Activated naive CD4-positive, alpha-beta T cell treated with anti-CD3 and anti-CD28 coated beads, Interleukin-2, amount 10 ng/mL, durations not matched to agents 7 days and 5 days (primary cell): ENCODE results near the gene NKD1.

Experiments used
- CTCF ChIA-PET: fragments of 350-600 bp; sonication (Branson Sonifier 250); formaldehyde crosslinking; loops from one replicate; lab custom pipeline; 2021; ENCODE audit warnings: antibody characterized with exemption; lab: Charles Lee
- DNase-seq: peaks from one replicate; pipeline ENCODE4 v3.0.0-alpha.2; 2020
- H3K27ac Mint-ChIP-seq: one replicate; pipeline ENCODE4 v1.8.0; 2021; ENCODE audit warnings: mild to moderate bottlenecking, moderate library complexity, mixed read lengths
- H3K27me3 Mint-ChIP-seq: one replicate; pipeline ENCODE4 v1.8.0; 2021; ENCODE audit warnings: mild to moderate bottlenecking, mixed read lengths
- H3K36me3 Mint-ChIP-seq: one replicate; pipeline ENCODE4 v1.8.0; 2021; ENCODE audit warnings: mixed read lengths
- H3K4me1 Mint-ChIP-seq: one replicate; pipeline ENCODE4 v1.8.0; 2021; ENCODE audit warnings: mixed read lengths
- H3K4me3 Mint-ChIP-seq: one replicate; pipeline ENCODE4 v1.8.0; 2021; ENCODE audit warnings: mild to moderate bottlenecking, moderate library complexity, mixed read lengths
- H3K9me3 Mint-ChIP-seq: one replicate; pipeline ENCODE4 v1.8.0; 2021; ENCODE audit warnings: mixed read lengths

NKD1 gene

DNA sequence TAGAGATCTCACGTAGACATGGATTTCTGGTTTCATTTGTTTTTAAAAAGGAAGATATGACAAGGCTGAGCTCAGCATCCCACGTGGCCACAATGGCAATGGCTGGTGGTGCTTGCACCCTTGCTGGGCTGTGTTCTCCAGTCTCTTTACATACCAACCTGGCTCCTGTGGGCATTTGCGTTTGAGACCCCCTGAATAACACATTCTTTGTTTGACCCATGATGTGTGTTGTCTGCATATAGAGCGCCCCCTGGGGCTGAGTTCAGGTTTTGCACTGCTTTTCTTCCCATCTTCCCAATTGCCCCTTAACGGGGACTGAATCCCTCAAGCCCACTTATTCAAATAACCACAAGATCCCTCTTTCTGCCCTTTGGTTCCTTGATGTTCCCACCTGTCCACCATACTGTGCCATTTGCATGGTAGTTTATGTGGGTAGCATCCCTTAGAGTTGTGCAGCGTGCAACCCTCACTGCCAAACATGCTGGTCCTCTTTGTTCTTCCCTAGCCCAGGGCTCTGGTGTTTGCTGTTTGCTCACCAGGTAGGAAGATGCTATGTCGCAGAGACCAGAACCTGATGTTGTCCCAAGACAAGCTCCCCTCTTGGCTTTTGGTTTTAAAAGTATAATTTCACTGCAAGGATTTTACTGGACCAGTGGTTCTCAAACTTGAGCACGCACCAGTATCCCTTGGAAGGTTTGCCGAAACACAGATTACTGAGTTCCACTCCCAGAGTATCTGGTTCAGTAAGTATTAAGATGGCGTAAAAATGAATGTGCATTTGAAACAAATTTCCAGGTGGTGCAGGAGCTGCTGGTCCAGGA, 38.5 kb upstream of the NKD1 start:
- DNase-seq, result peak; percentile 58
- H3K4me1 Mint-ChIP-seq, result no peaks in the 10 kb centered on the region
- CTCF ChIA-PET, result interaction anchor here (0.6 to 3.3 kb wide), 17 partner anchors 9 to 485 kb away, joined by 3 to 18 read pairs (median 5); partner anchors contain the start of gene CNEP1R1
- H3K36me3 Mint-ChIP-seq, result no peaks in the 10 kb centered on the region
- no peaks in the 10 kb centered on the region for H3K9me3 Mint-ChIP-seq
- H3K27ac Mint-ChIP-seq, result no peak overlapping the region
- H3K27me3 Mint-ChIP-seq, result peaks cover 6% of the 10 kb centered on the region
- no peak overlapping the region for H3K4me3 Mint-ChIP-seq

DNA sequence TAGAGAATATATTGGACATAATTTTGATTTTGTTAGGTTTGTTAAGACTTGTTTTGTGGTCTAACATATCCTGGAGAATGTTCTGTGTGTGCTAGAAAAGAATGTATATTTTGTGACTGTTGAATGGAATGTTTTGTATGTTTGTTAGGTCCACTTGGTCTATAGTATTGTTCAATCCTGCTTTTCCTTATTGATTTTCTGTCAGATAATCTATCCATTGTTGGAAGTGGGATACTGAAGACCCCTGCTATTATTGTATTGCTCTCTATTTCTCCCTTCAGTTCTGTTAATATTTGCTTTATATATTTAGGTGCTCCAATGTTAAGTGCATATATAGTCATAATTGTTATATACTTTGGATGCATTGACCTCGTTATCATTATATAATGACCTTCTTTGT, 33.0 kb upstream of the NKD1 start:
- CTCF ChIA-PET, result interaction anchor here (1.7 kb wide), 1 partner anchor 292 kb away, joined by 5 read pairs; no protein-coding TSS in a partner anchor
- peaks cover 8% of the 10 kb centered on the region for H3K27me3 Mint-ChIP-seq
- H3K4me1 Mint-ChIP-seq, result no peaks in the 10 kb centered on the region
- H3K4me3 Mint-ChIP-seq, result no peak overlapping the region
- no peak for DNase-seq
- H3K9me3 Mint-ChIP-seq, result peaks cover 13% of the 10 kb centered on the region
- peaks cover 7% of the 10 kb centered on the region for H3K36me3 Mint-ChIP-seq
- no peak overlapping the region for H3K27ac Mint-ChIP-seq

DNA sequence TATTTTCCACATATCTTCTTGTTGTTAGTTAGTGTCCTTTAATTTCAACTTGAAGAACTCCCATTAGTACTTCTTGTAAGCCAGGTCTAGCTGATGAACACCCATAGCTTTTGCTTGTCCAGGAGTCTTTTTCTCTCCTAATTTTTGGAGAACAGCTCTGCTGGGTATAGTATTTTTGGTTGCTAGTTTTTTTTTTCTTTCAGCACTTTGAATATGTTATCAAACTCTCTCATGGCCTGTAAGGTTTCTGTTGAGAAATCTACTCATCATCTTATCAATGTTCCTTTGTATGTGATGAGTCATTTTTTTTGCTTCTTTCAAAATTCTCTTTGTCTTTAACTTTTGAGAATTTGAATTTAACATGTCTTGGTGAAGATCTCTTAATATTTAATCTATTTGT, 31.8 kb upstream of the NKD1 start:
- DNase-seq, result no peak
- Mint-ChIP-seq H3K27ac (no peak overlapping the region), H3K4me3 (no peak overlapping the region), H3K9me3 (peaks cover 13% of the 10 kb centered on the region), H3K36me3 (peaks cover 7% of the 10 kb centered on the region), H3K27me3 (peaks cover 16% of the 10 kb centered on the region), H3K4me1 (no peaks in the 10 kb centered on the region)
- CTCF ChIA-PET, result interaction anchor here (1.2 to 1.7 kb wide), 2 partner anchors 8 to 43 kb away, joined by 4 to 5 read pairs; no protein-coding TSS in a partner anchor

DNA sequence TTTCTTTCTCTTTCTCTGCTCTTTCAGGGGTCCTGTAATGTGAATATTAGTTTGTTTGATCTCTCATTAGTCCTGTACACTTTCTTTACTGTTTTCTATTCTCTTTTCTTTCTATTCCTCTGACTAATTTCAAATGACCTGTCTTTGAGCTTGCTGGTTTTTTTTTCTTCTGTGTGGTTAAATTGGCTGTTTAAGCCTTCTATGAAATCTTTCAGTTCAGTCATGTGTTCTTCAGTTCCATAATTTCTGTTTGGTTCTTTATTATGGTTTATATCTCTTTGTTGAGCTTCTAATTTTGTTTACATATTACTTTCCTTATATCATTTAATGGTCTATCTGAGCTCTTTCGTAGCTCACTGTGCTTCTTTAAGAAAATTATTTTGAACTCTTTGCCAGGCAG, 31.3 kb upstream of the NKD1 start:
- no peak for DNase-seq
- H3K4me3 Mint-ChIP-seq, result no peak overlapping the region
- peaks cover 19% of the 10 kb centered on the region for H3K27me3 Mint-ChIP-seq
- CTCF ChIA-PET, result interaction anchor here (1.2 to 1.7 kb wide), 2 partner anchors 9 to 44 kb away, joined by 4 to 5 read pairs; no protein-coding TSS in a partner anchor
- no peak overlapping the region for H3K27ac Mint-ChIP-seq
- H3K9me3 Mint-ChIP-seq, result peaks cover 13% of the 10 kb centered on the region
- peaks cover 7% of the 10 kb centered on the region for H3K36me3 Mint-ChIP-seq
- no peaks in the 10 kb centered on the region for H3K4me1 Mint-ChIP-seq

DNA sequence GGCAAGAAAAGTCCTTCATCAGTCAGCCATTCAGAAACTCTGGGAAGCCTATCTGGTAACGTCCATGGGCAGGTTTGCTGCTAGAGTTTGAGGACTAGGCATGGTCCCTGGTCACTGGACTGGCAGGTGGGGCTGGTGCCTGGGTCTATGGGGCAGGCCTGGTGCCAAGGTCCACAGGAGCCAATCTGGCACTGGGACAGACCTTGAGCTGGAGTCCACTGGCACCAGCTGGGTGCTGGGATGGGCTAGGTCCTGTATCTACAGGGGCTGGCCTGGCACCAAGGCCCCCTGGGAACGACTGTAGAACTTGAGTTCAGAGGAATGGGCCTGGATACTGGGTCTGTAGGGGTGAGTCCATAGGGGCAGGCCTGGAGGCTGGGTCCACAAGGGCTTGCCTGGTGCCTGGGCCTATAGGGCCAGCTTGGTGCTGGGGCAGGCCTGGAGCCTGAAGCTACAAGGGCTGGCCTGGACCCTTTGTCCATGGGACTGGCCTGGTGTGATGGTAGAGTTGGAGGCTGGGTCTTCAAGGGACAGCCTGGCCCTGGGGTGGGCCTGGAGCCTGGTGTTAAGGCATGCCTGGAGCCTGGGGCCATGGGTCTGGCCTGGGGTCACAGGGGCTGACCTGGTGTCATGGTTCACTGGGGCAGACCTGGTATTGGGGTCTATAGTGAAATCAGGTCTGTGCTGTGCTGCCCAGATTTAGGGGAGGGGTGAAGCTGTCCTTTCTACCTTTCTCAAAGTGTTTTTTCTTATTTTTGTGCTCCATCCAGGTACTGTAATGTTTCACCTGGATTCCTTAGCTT, 30.5 kb upstream of the NKD1 start:
- no peak for DNase-seq
- CTCF ChIA-PET, result interaction anchor here (1.2 to 2.1 kb wide), 3 partner anchors 8 to 45 kb away, joined by 4 to 12 read pairs (median 5); no protein-coding TSS in a partner anchor
- peaks cover 13% of the 10 kb centered on the region for H3K9me3 Mint-ChIP-seq
- H3K4me3 Mint-ChIP-seq, result no peak overlapping the region
- no peaks in the 10 kb centered on the region for H3K4me1 Mint-ChIP-seq
- no peak overlapping the region for H3K27ac Mint-ChIP-seq
- H3K27me3 Mint-ChIP-seq, result peaks cover 23% of the 10 kb centered on the region
- H3K36me3 Mint-ChIP-seq, result peaks cover 7% of the 10 kb centered on the region

DNA sequence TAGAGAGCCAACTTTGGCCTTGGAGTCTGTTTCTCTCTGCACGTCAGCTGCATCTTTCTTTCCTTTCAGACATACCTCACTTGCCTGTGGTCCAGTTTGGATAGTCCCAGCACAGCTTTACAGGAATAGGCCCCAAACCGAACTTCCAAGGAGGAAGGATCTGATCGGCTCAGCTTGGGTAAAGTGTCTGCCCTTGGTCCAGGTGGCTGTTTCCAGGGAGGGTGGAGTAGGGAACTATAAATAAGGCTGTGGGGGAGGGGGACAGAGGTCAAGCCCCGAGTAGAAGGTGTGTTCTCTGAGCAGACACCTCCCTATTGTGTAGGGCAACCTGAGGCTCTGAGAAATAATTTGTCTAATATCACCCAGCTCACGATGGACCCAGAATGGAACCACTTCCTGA, 29.2 kb upstream of the NKD1 start:
- H3K4me1 Mint-ChIP-seq, result no peaks in the 10 kb centered on the region
- H3K9me3 Mint-ChIP-seq, result peaks cover 13% of the 10 kb centered on the region
- H3K36me3 Mint-ChIP-seq, result peaks cover 7% of the 10 kb centered on the region
- CTCF ChIA-PET, result interaction anchor here (2.1 kb wide), 1 partner anchor 9 kb away, joined by 12 read pairs; no protein-coding TSS in a partner anchor
- H3K27me3 Mint-ChIP-seq, result peaks cover 31% of the 10 kb centered on the region
- DNase-seq, result no peak
- no peak overlapping the region for H3K4me3 Mint-ChIP-seq
- no peak overlapping the region for H3K27ac Mint-ChIP-seq

DNA sequence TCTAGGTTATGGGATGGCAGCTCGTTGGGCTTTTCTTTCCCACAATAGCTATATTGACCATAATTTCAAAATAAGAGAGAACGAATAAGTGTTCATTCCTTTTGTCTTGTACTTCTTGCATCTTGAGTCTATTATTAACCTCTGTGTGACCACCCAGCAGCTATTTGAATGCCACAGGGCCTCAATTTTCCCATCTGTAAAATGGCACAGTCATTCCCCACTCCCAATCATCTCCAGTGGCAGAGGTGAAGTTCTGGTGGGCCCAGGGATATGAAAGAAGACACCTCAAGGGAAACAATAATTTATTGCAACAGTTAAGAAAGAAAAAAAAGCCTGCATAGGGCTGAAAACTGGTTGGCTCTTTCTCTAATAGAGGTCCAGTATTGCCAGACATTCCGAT, 28.6 kb upstream of the NKD1 start:
- Mint-ChIP-seq H3K27ac (no peak overlapping the region), H3K36me3 (peaks cover 7% of the 10 kb centered on the region), H3K4me1 (no peaks in the 10 kb centered on the region), H3K27me3 (peaks cover 30% of the 10 kb centered on the region), H3K4me3 (no peak overlapping the region), H3K9me3 (peaks cover 13% of the 10 kb centered on the region)
- no peak for DNase-seq
- CTCF ChIA-PET, result interaction anchor here (2.1 kb wide), 1 partner anchor 10 kb away, joined by 12 read pairs; no protein-coding TSS in a partner anchor

DNA sequence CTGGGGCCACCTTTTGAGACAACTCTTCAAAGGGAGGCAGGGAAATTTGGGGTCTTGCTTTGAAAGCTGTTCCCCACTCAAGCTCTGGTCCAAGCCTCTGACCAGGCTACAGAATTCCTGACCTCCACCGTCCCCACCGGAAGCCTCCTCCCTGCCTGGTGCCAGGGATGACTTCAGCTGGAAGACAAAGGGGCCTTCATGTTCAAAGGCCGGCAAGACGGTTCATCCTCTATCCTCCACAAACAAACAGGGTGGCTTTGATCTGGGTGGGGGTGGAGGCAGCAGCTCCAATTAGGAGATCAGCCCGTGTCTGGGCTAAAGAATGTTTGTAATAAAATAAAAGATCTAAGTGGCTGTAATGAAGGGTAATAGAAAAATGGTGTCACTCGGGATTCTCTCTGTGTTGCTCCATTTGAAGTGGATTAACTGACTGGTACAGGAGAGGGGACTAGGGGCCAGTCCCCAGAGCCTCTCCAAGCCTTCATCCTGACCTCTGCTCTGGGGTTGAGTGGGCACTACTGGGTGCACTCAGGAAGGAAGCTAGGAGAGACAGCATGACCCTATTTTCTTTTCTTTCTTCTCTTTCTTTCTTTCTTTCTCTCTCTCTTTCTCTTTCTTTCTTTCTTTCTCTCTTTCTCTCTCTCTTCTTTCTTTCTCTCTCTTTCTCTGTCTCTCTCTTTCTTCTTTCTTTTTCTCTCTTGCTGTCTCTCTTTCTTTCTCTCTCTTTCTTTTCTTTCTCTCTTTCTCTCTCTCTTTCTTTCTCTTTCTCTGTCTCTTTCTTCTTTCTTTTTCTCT, 27.5 kb upstream of the NKD1 start:
- Mint-ChIP-seq H3K4me3 (no peak overlapping the region), H3K36me3 (peaks cover 7% of the 10 kb centered on the region), H3K27ac (no peak overlapping the region), H3K9me3 (peaks cover 13% of the 10 kb centered on the region), H3K27me3 (peaks cover 30% of the 10 kb centered on the region), H3K4me1 (no peaks in the 10 kb centered on the region)
- CTCF ChIA-PET, result no interaction called here
- no peak for DNase-seq

DNA sequence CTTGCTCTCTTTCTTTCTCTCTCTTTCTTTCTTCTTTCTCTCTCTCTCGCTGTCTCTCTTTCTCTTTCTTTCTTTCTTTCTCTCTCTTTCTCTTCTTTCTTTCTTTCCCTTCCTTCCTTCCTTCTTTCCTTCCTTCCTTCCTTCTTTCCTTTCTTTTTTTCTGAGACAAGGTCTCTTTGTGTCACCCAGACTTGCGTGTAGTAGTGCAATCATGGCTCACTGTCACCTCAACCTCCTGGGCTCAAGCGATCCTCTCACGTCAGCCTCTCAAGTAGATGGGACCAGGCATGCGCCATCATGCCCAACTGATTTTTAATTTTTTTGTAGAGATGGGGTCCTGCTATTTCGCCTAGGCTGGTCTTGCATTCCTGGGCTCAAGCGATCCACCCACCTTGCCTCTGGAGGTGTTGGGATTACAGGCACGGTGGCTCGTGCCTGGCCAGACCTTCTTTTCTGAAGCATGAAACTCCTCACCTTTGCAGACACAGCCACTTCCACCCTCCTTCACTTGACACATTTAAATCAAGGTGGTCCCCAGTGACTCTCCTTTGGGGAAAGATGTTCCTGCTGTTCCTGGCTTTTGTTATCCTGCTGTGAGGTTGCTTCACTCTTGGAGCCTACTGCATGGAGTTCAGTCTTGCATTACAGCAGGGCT, 26.8 kb upstream of the NKD1 start:
- CTCF ChIA-PET, result interaction anchor here (0.6 kb wide), 1 partner anchor 106 kb away, joined by 3 read pairs; no protein-coding TSS in a partner anchor
- Mint-ChIP-seq H3K36me3 (peaks cover 7% of the 10 kb centered on the region), H3K4me1 (no peaks in the 10 kb centered on the region), H3K9me3 (peaks cover 9% of the 10 kb centered on the region), H3K27me3 (peaks cover 37% of the 10 kb centered on the region), H3K27ac (no peak overlapping the region), H3K4me3 (no peak overlapping the region)
- DNase-seq, result no peak

DNA sequence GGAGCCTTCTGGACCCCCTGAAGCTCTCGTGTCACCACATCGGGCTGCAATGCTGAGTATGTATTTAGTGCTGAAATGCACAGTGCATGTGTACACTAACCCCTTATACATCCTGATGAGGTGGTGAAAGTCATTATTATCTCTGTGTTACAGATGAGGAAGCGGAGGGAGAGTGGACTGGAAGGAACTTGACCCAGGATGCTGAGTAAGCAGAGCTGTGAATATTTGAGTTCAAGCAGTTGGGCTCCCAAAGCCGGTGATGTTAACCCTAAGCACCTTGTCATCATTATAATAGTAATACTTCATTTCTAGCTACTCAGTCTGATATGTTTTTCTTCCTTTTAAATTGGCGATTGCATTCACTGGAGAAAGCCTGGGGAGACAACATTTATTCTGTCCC, 25.9 kb upstream of the NKD1 start:
- Mint-ChIP-seq H3K9me3 (no peaks in the 10 kb centered on the region), H3K4me3 (no peak overlapping the region), H3K4me1 (no peaks in the 10 kb centered on the region), H3K27ac (no peak overlapping the region), H3K36me3 (no peaks in the 10 kb centered on the region), H3K27me3 (peaks cover 34% of the 10 kb centered on the region)
- CTCF ChIA-PET, result interaction anchor here (0.6 kb wide), 1 partner anchor 105 kb away, joined by 3 read pairs; no protein-coding TSS in a partner anchor
- DNase-seq, result no peak

DNA sequence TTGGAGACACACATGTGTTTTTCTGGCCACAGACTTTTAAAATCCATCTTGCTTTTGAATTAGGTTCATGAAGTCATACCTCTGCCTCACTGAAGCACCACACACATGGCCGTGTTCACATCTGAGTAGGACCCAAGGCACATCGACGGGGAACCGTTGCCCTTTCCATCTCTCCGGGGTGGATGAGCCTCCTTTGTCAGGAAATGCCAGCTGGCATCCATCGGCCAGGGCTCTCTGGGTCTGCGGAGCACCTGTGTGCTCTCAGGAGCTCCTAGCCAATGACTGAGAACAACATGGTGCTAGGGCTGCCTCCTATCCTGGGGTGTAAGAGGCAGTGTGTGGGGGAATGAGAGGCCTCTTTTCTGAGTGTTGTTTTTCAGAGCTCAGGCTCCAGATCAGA, 24.5 kb upstream of the NKD1 start:
- Mint-ChIP-seq H3K4me3 (no peak overlapping the region), H3K4me1 (no peaks in the 10 kb centered on the region), H3K27ac (no peak overlapping the region), H3K9me3 (no peaks in the 10 kb centered on the region), H3K27me3 (peaks cover 42% of the 10 kb centered on the region), H3K36me3 (no peaks in the 10 kb centered on the region)
- DNase-seq, result no peak
- CTCF ChIA-PET, result interaction anchor here (0.6 to 0.7 kb wide), 2 partner anchors 13 to 1003 kb away, joined by 3 to 4 read pairs; no protein-coding TSS in a partner anchor

DNA sequence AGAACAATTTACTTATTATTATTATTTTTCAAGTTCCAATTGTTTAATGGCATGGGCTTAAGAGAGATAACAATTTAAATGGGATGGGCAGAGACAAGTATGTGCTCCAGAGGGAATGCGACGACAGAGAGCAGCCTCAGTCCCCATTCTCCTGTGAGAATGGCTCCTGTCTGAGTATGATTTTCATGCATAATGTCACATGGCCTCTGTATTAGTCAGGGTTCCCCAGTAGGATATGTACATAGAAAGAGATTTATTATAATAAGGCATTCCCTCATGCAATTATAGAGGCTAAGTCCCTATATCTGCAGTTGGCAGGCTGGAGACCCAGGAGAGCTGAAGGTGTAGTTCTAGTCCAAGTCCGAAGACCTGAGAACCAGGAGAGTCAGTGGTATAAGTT, 22.9 kb upstream of the NKD1 start:
- Mint-ChIP-seq H3K4me3 (no peak overlapping the region), H3K27me3 (peaks cover 45% of the 10 kb centered on the region), H3K36me3 (no peaks in the 10 kb centered on the region), H3K4me1 (no peaks in the 10 kb centered on the region), H3K9me3 (peaks cover 13% of the 10 kb centered on the region), H3K27ac (no peak overlapping the region)
- CTCF ChIA-PET, result no interaction called here
- no peak for DNase-seq

DNA sequence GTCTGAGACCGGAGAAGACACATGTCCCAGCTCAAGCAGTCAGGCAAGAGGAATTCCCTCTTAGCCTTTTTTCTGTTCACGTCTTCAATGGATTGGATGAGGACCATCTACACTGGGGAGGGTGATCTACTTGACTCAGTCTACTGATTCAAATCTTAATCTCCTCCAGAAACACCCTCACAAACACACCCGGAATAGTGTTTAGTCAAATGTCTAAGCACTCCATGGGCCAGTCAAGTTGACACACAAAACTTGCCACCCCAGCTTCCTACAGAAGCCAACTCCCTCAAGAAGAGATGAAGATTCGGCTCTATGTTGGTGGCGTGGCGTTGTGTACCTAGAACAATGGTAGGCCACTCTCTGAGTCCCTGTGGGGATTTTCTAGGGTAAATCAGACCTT, 22.5 kb upstream of the NKD1 start:
- peaks cover 15% of the 10 kb centered on the region for H3K9me3 Mint-ChIP-seq
- H3K4me1 Mint-ChIP-seq, result no peaks in the 10 kb centered on the region
- no peak overlapping the region for H3K27ac Mint-ChIP-seq
- no peaks in the 10 kb centered on the region for H3K36me3 Mint-ChIP-seq
- CTCF ChIA-PET, result no interaction called here
- DNase-seq, result no peak
- peaks cover 45% of the 10 kb centered on the region for H3K27me3 Mint-ChIP-seq
- no peak overlapping the region for H3K4me3 Mint-ChIP-seq
